ENCODE results near the gene SRBD1.

The SRBD1 gene

GRCh38 chr2:45370369-45370768 lies 240.7 kb downstream of the SRBD1 start:
- TF ChIP-seq CTCF (IDR thresholded peaks at IDR 0.05; ENCODE audit: borderline replicate concordance, insufficient read depth, low read depth, low read length), result no peak
- H3K4me3 ChIP-seq (ENCODE audit: low read depth, low read length), result no peak overlapping the region

- TF ChIP-seq CTCF (IDR thresholded peaks at IDR 0.05; ENCODE audit: borderline replicate concordance, insufficient read depth, low read depth, low read length), result no peak
- H3K4me3 ChIP-seq (ENCODE audit: low read depth, low read length), result no peak overlapping the region
Observed at GRCh38 chr2:45368792-45369191, 242.3 kb downstream of the SRBD1 start.

GRCh38 chr2:45361666-45362065 lies 249.4 kb downstream of the SRBD1 start:
- TF ChIP-seq CTCF (IDR thresholded peaks at IDR 0.05; ENCODE audit: borderline replicate concordance, insufficient read depth, low read depth, low read length), result no peak
- no peak overlapping the region for H3K4me3 ChIP-seq (ENCODE audit: low read depth, low read length)

- no peak overlapping the region for H3K4me3 ChIP-seq (ENCODE audit: low read depth, low read length)
- TF ChIP-seq CTCF (IDR thresholded peaks at IDR 0.05; ENCODE audit: borderline replicate concordance, insufficient read depth, low read depth, low read length), result no peak
Observed at GRCh38 chr2:45354776-45355175, 256.3 kb downstream of the SRBD1 start.

- no peak for TF ChIP-seq CTCF (IDR thresholded peaks at IDR 0.05; ENCODE audit: borderline replicate concordance, insufficient read depth, low read depth, low read length)
- no peak overlapping the region for H3K4me3 ChIP-seq (ENCODE audit: low read depth, low read length)
Observed at GRCh38 chr2:45353879-45354278, 257.2 kb downstream of the SRBD1 start.

GRCh38 chr2:45352506-45352905 lies 258.6 kb downstream of the SRBD1 start:
- TF ChIP-seq CTCF (IDR thresholded peaks at IDR 0.05; ENCODE audit: borderline replicate concordance, insufficient read depth, low read depth, low read length), result no peak

GRCh38 chr2:45345331-45346234 lies 265.5 kb downstream of the SRBD1 start:
- no peak overlapping the region for H3K4me3 ChIP-seq (ENCODE audit: low read depth, low read length)
- no peak for TF ChIP-seq CTCF (IDR thresholded peaks at IDR 0.05; ENCODE audit: borderline replicate concordance, insufficient read depth, low read depth, low read length)

More at GRCh38 chr2:45352506-45352905, 258.6 kb downstream of the SRBD1 start:
- H3K4me3 ChIP-seq (ENCODE audit: low read depth, low read length), result no peak overlapping the region
